HEK293 (cell line): ENCODE data around the gene KDM2B.

Experiments
- CTCF ChIA-PET: fragments of 350-600 bp; formaldehyde crosslinking; extraction: SDS; loops from one replicate; lab custom pipeline; 2021; ENCODE audit warnings: antibody characterized with exemption; lab: Yijun Ruan, JAX
- POLR2A ChIA-PET: fragments of 300-600 bp; formaldehyde crosslinking; extraction: SDS; loops from one replicate; lab custom pipeline; 2020; ENCODE audit warnings: antibody characterized with exemption, inconsistent platforms; lab: Yijun Ruan, JAX
- H3K27ac ChIP-seq: fragments of 200-500 bp; sonication (Bioruptor generic); 2 replicates; pipeline ENCODE4 v1.5.1; 2014; ENCODE audit warnings: low read depth, low read length, control low read depth, inconsistent platforms; ENCODE audit errors: extremely low read depth
- H3K36me3 ChIP-seq, 2 experiments: fragments of 200-500 bp in 1 of 2; sonication (Bioruptor generic) in 1 of 2; 1 replicate in 1 of 2; 2 replicates in 1 of 2; pipeline ENCODE4 v1.5.1; 2014 to 2017; ENCODE audit warnings: inconsistent platforms in 2 of 2, low read length in 2 of 2; ENCODE audit not compliant: control insufficient read depth in 2 of 2, insufficient read depth in 1 of 2
- H3K4me1 ChIP-seq: fragments of 200-500 bp; sonication (Bioruptor generic); 2 replicates; pipeline ENCODE4 v1.5.1; 2014; ENCODE audit warnings: mild to moderate bottlenecking, low read length, inconsistent platforms; ENCODE audit not compliant: control insufficient read depth, insufficient read depth
- H3K4me3 ChIP-seq: 2 replicates; pipeline ENCODE4 v1.5.1; 2011; ENCODE audit warnings: low read depth, mild to moderate bottlenecking, control low read depth, low read length, moderate library complexity
- H3K9me3 ChIP-seq: fragments of 200-500 bp; sonication (Bioruptor generic); 2 replicates; pipeline ENCODE4 v1.5.1; 2014; ENCODE audit warnings: low read depth, low read length, inconsistent platforms; ENCODE audit not compliant: control insufficient read depth, insufficient read depth
- EGR2 ChIP-seq: fragments of 450-650 bp; formaldehyde crosslinking; IDR thresholded peaks from 2 replicates; pipeline ENCODE4 v1.5.1; 2016; ENCODE audit warnings: low read depth, missing biosample characterization, missing genetic modification characterization
- GLIS1 ChIP-seq: fragments of 450-650 bp; formaldehyde crosslinking; IDR thresholded peaks from 2 replicates; pipeline ENCODE4 v1.5.1; 2016; ENCODE audit warnings: missing biosample characterization, missing genetic modification characterization
- HIC1 ChIP-seq: fragments of 450-650 bp; formaldehyde crosslinking; IDR thresholded peaks from 2 replicates; pipeline ENCODE4 v1.5.1; 2016; ENCODE audit warnings: missing biosample characterization, missing genetic modification characterization
- HOXD13 ChIP-seq: sonication (generic); formaldehyde crosslinking; IDR thresholded peaks from 2 replicates; pipeline ENCODE4 v1.8.0; 2022; ENCODE audit warnings: missing genetic modification reagents, borderline replicate concordance
- KLF17 ChIP-seq: fragments of 450-650 bp; formaldehyde crosslinking; IDR thresholded peaks from 2 replicates; pipeline ENCODE4 v1.5.1; 2016; ENCODE audit warnings: missing biosample characterization, missing genetic modification characterization
- ZBTB7A ChIP-seq: fragments of 450-650 bp; formaldehyde crosslinking; IDR thresholded peaks from 2 replicates; pipeline ENCODE4 v1.5.1; 2016; ENCODE audit warnings: low read depth, missing biosample characterization, missing genetic modification characterization
- ZFHX2 ChIP-seq: fragments of 450-650 bp; formaldehyde crosslinking; conservative IDR thresholded peaks from 2 replicates; pipeline ENCODE4 v1.5.1; 2016; ENCODE audit warnings: missing biosample characterization, missing genetic modification characterization
- ZFP41 ChIP-seq: fragments of 450-650 bp; formaldehyde crosslinking; IDR thresholded peaks from 2 replicates; pipeline ENCODE4 v1.5.1; 2016; ENCODE audit warnings: missing biosample characterization, missing genetic modification characterization, borderline replicate concordance
- ZFP69B ChIP-seq: fragments of 450-650 bp; formaldehyde crosslinking; IDR thresholded peaks from 2 replicates; pipeline ENCODE4 v1.5.1; 2016; ENCODE audit warnings: missing biosample characterization, missing genetic modification characterization
- ZNF112 ChIP-seq: fragments of 450-650 bp; formaldehyde crosslinking; IDR thresholded peaks from 2 replicates; pipeline ENCODE4 v1.5.0; 2017; ENCODE audit warnings: missing biosample characterization, missing genetic modification characterization
- ZNF174 ChIP-seq: fragments of 450-650 bp; formaldehyde crosslinking; IDR thresholded peaks from 2 replicates; pipeline ENCODE4 v1.5.0; 2017; ENCODE audit warnings: missing biosample characterization, mild to moderate bottlenecking, missing genetic modification characterization
- ZNF19 ChIP-seq: fragments of 450-650 bp; formaldehyde crosslinking; IDR thresholded peaks from 2 replicates; pipeline ENCODE4; 2016; ENCODE audit warnings: missing biosample characterization, missing genetic modification characterization, low read depth
- ZNF223 ChIP-seq: fragments of 450-650 bp; formaldehyde crosslinking; IDR thresholded peaks from 2 replicates; pipeline ENCODE4 v1.5.1; 2016; ENCODE audit warnings: missing biosample characterization, missing genetic modification characterization
- ZNF292 ChIP-seq: fragments of 450-650 bp; formaldehyde crosslinking; IDR thresholded peaks from 2 replicates; pipeline ENCODE4 v1.5.1; 2016; ENCODE audit warnings: low read depth, missing biosample characterization, missing genetic modification characterization, borderline replicate concordance
- ZNF350 ChIP-seq: fragments of 450-650 bp; formaldehyde crosslinking; IDR thresholded peaks from 2 replicates; pipeline ENCODE4 v1.5.0; 2017; ENCODE audit warnings: missing biosample characterization, mild to moderate bottlenecking, missing genetic modification characterization
- ZNF362 ChIP-seq: fragments of 450-650 bp; formaldehyde crosslinking; IDR thresholded peaks from 2 replicates; pipeline ENCODE4 v1.5.1; 2016; ENCODE audit warnings: missing biosample characterization, missing genetic modification characterization
- ZNF398 ChIP-seq: fragments of 450-650 bp; formaldehyde crosslinking; IDR thresholded peaks from 2 replicates; pipeline ENCODE4 v1.5.1; 2017; ENCODE audit warnings: missing biosample characterization, missing genetic modification characterization
- ZNF513 ChIP-seq: fragments of 450-650 bp; IDR thresholded peaks from 2 replicates; pipeline ENCODE4 v1.5.1; 2018; ENCODE audit warnings: missing biosample characterization, missing genetic modification characterization
- ZNF518A ChIP-seq: fragments of 450-650 bp; formaldehyde crosslinking; conservative IDR thresholded peaks from 2 replicates; pipeline ENCODE4 v1.5.1; 2016; ENCODE audit warnings: low read depth, missing biosample characterization, missing genetic modification characterization
- ZNF549 ChIP-seq: fragments of 450-650 bp; IDR thresholded peaks from 2 replicates; pipeline ENCODE4 v1.5.1; 2018; ENCODE audit warnings: missing biosample characterization, missing genetic modification characterization, mild to moderate bottlenecking, inconsistent platforms, moderate library complexity
- ZNF660 ChIP-seq: fragments of 450-650 bp; IDR thresholded peaks from 2 replicates; pipeline ENCODE4 v1.5.1; 2018; ENCODE audit warnings: missing biosample characterization, mild to moderate bottlenecking, missing genetic modification characterization
- ZNF785 ChIP-seq: fragments of 450-650 bp; formaldehyde crosslinking; IDR thresholded peaks from 2 replicates; pipeline ENCODE4 v1.5.1; 2016; ENCODE audit warnings: missing biosample characterization, missing genetic modification characterization
- ZNF792 ChIP-seq: fragments of 450-650 bp; formaldehyde crosslinking; IDR thresholded peaks from 2 replicates; pipeline ENCODE4 v1.5.1; 2016; ENCODE audit warnings: missing biosample characterization, missing genetic modification characterization

The KDM2B gene

GRCh38 chr12:121562488-121562887 lies 18.3 kb downstream of the KDM2B start:
- H3K4me1 ChIP-seq, result no peaks in the 10 kb centered on the region
- H3K36me3 ChIP-seq, result peaks cover 3 to 12% of the 10 kb centered on the region in 2 experiments; a peak in 2 of 3 replicates
- H3K9me3 ChIP-seq, result no peaks in the 10 kb centered on the region
- POLR2A ChIA-PET, result no interaction called here
- H3K27ac ChIP-seq, result no peak overlapping the region
- peak; percentile 76; the same call in 1 of the 2 replicates for TF ChIP-seq EGR2
- TF ChIP-seq HOXD13 (CRISPR knock-in tag), result no peak
- peak; percentile 81 for TF ChIP-seq ZNF513
- TF ChIP-seq ZFP41 (tag by site-specific recombination), result no peak
- TF ChIP-seq ZNF350 (tag by site-specific recombination), result no peak
- no peak for TF ChIP-seq ZNF660 (tag by site-specific recombination)
- TF ChIP-seq ZNF549 (tag by site-specific recombination), result no peak
- peak; percentile 25; the same call in 1 of the 2 replicates for TF ChIP-seq ZFHX2 (tag by site-specific recombination)
- TF ChIP-seq ZBTB7A (tag by site-specific recombination), result no peak
- no peak for TF ChIP-seq ZNF19 (tag by site-specific recombination)
- no peak for TF ChIP-seq KLF17 (tag by site-specific recombination)
- TF ChIP-seq ZFP69B, result no peak
- no peak for TF ChIP-seq ZNF785
- peak; percentile 31; the same call in 1 of the 2 replicates for TF ChIP-seq ZNF398
- TF ChIP-seq, all 188 proteins: peak for 4
- no peak overlapping the region for H3K4me3 ChIP-seq
- CTCF ChIA-PET, result interaction anchor here (0.6 to 1.6 kb wide), 4 partner anchors 10 to 227 kb away, joined by 3 to 6 read pairs (median 3); partner anchors contain the start of gene MORN3

- no peaks in the 10 kb centered on the region for H3K4me1 ChIP-seq
- peaks cover 3 to 12% of the 10 kb centered on the region in 2 experiments; a peak in 2 of 3 replicates for H3K36me3 ChIP-seq
- ChIA-PET POLR2A (interaction anchor here (1.0 kb wide), 1 partner anchor 19 kb away, joined by 4 read pairs; no protein-coding TSS in a partner anchor), CTCF (interaction anchor here (0.9 to 1.9 kb wide), 3 partner anchors 9 to 121 kb away, joined by 3 to 6 read pairs (median 5); partner anchors contain the start of gene MORN3)
- no peak overlapping the region for H3K27ac ChIP-seq
- no peak overlapping the region for H3K4me3 ChIP-seq
- H3K9me3 ChIP-seq, result no peaks in the 10 kb centered on the region
- TF ChIP-seq GLIS1 (tag by site-specific recombination) (no peak), ZNF518A (no peak), ZNF223 (tag by site-specific recombination) (no peak), ZNF792 (tag by site-specific recombination) (no peak), ZNF292 (tag by site-specific recombination) (no peak), ZNF362 (tag by site-specific recombination) (no peak), HIC1 (tag by site-specific recombination) (no peak), ZNF174 (no peak), ZNF112 (tag by site-specific recombination) (no peak)
Observed at GRCh38 chr12:121561009-121561395, 19.8 kb downstream of the KDM2B start.
